Measurements from ENCODE around the gene KNTC1. TPM values are rescaled to one million over a fixed set of nuclear protein-coding genes. Genes with fewer than 3 reads are reported as not detected.
"Not testable (repeated sequence)": the region's sequence is repeated elsewhere in the genome, so short reads cannot be mapped to it uniquely, and the experiment has no call there.

Gene KNTC1
- total RNA-seq, 1 experiment from 2014 or later = 36.5 TPM

- no peak for DNase-seq (ENCODE audit: low read depth)
Measured at GRCh38 chr12:122563361-122563760, 36.3 kb downstream of the KNTC1 start.

GRCh38 chr12:122566816-122567215 lies 39.8 kb downstream of the KNTC1 start:
- DNase-seq (ENCODE audit: low read depth) = not testable (repeated sequence)

GRCh38 chr12:122569288-122569687 lies 42.2 kb downstream of the KNTC1 start:
- no peak for DNase-seq (ENCODE audit: low read depth)

- DNase-seq (ENCODE audit: low read depth) = peak; percentile 80
Measured at GRCh38 chr12:122570006-122570405, 43.0 kb downstream of the KNTC1 start.

- no peak for DNase-seq (ENCODE audit: low read depth)
Measured at GRCh38 chr12:122571821-122572220, 44.8 kb downstream of the KNTC1 start.

- peak; percentile 13 for DNase-seq (ENCODE audit: low read depth)
Measured at GRCh38 chr12:122583294-122583693, 56.2 kb downstream of the KNTC1 start.

- no peak for DNase-seq (ENCODE audit: low read depth)
Measured at GRCh38 chr12:122584177-122584863, 57.3 kb downstream of the KNTC1 start.

GRCh38 chr12:122590990-122591389 lies 63.9 kb downstream of the KNTC1 start:
- DNase-seq (ENCODE audit: low read depth) = no peak

GRCh38 chr12:122591966-122592365 lies 64.9 kb downstream of the KNTC1 start:
- not testable (repeated sequence) for DNase-seq (ENCODE audit: low read depth)

GRCh38 chr12:122592543-122592942 lies 65.5 kb downstream of the KNTC1 start:
- not testable (repeated sequence) for DNase-seq (ENCODE audit: low read depth)

- no peak for DNase-seq (ENCODE audit: low read depth)
Measured at GRCh38 chr12:122593910-122594309, 66.9 kb downstream of the KNTC1 start.

GRCh38 chr12:122596838-122597237 lies 69.8 kb downstream of the KNTC1 start:
- no peak for DNase-seq (ENCODE audit: low read depth)

GRCh38 chr12:122602456-122602855 lies 75.4 kb downstream of the KNTC1 start:
- no peak for DNase-seq (ENCODE audit: low read depth)

- no peak for DNase-seq (ENCODE audit: low read depth)
Measured at GRCh38 chr12:122604993-122605392, 77.9 kb downstream of the KNTC1 start.

- no peak for DNase-seq (ENCODE audit: low read depth)
Measured at GRCh38 chr12:122609732-122610131, 82.7 kb downstream of the KNTC1 start.

- no peak for DNase-seq (ENCODE audit: low read depth)
Measured at GRCh38 chr12:122610207-122610606, 83.2 kb downstream of the KNTC1 start.

GRCh38 chr12:122610911-122611310 lies 83.9 kb downstream of the KNTC1 start:
- DNase-seq (ENCODE audit: low read depth) = no peak

- DNase-seq (ENCODE audit: low read depth) = no peak
Measured at GRCh38 chr12:122614839-122615238, 87.8 kb downstream of the KNTC1 start.

GRCh38 chr12:122615780-122616179 lies 88.7 kb downstream of the KNTC1 start:
- no peak for DNase-seq (ENCODE audit: low read depth)

GRCh38 chr12:122635471-122635870 lies 108.4 kb downstream of the KNTC1 start:
- DNase-seq (ENCODE audit: low read depth) = no peak

- DNase-seq (ENCODE audit: low read depth) = no peak
Measured at GRCh38 chr12:122643207-122643805, 116.3 kb downstream of the KNTC1 start.

GRCh38 chr12:122646517-122647217 lies 119.6 kb downstream of the KNTC1 start:
- DNase-seq (ENCODE audit: low read depth) = peak; percentile 71

All from M059J (cell line).